Hepatocyte (in vitro differentiated cells): Measurements from ENCODE around the gene MRPL39. TPM values are rescaled to one million over a fixed set of nuclear protein-coding genes. Genes with fewer than 3 reads are reported as not detected.

Experiments used
- DNase-seq: peaks from one replicate; pipeline ENCODE4 v3.0.0-alpha.2; 2016; ENCODE audit warnings: low spot score
- H2AFZ ChIP-seq: fragments of 200-600 bp; sonication (generic); 2 replicates; pipeline ENCODE4 v1.6.0; 2016; ENCODE audit warnings: antibody characterized with exemption, mild to moderate bottlenecking
- H3K27ac ChIP-seq: fragments of 200-600 bp; sonication (generic); 2 replicates; pipeline ENCODE4 v1.5.1; 2016; ENCODE audit warnings: mild to moderate bottlenecking
- H3K27me3 ChIP-seq: fragments of 200-600 bp; sonication (generic); 2 replicates; pipeline ENCODE4 v1.6.1; 2016
- H3K36me3 ChIP-seq: fragments of 200-600 bp; sonication (generic); replicated peaks from 2 replicates; pipeline ENCODE4 v1.5.1; 2016; ENCODE audit warnings: low read depth; ENCODE audit not compliant: insufficient read depth
- H3K4me1 ChIP-seq: fragments of 200-600 bp; sonication (generic); 2 replicates; pipeline ENCODE4 v1.5.1; 2016; ENCODE audit warnings: mild to moderate bottlenecking, moderate library complexity; ENCODE audit not compliant: insufficient read depth
- H3K4me2 ChIP-seq: fragments of 200-600 bp; sonication (generic); 2 replicates; pipeline ENCODE4 v1.6.0; 2016
- H3K4me3 ChIP-seq: fragments of 200-600 bp; sonication (generic); 2 replicates; pipeline ENCODE4 v1.5.1; 2016; ENCODE audit warnings: mild to moderate bottlenecking
- H3K79me2 ChIP-seq: fragments of 200-600 bp; sonication (generic); 2 replicates; pipeline ENCODE4 v1.6.0; 2017; ENCODE audit warnings: mild to moderate bottlenecking
- H3K9me2 ChIP-seq: fragments of 200-600 bp; sonication (generic); replicated peaks from 2 replicates; pipeline ENCODE4 v1.6.0; 2017; ENCODE audit warnings: mild to moderate bottlenecking; ENCODE audit not compliant: insufficient read depth
- H3K9me3 ChIP-seq: fragments of 200-600 bp; sonication (generic); 2 replicates; pipeline ENCODE4 v1.5.1; 2016; ENCODE audit warnings: low read depth, mild to moderate bottlenecking
- H4K20me1 ChIP-seq: fragments of 200-600 bp; sonication (generic); 2 replicates; pipeline ENCODE4 v1.6.0; 2016; ENCODE audit warnings: mild to moderate bottlenecking; ENCODE audit not compliant: insufficient read depth, poor library complexity, severe bottlenecking
- EZH2 ChIP-seq: fragments of 200-600 bp; sonication (generic); IDR thresholded peaks from 2 replicates; pipeline ENCODE4 v1.6.1; 2016; ENCODE audit warnings: antibody characterized with exemption, mild to moderate bottlenecking, borderline replicate concordance
- EZH2phosphoT487 ChIP-seq: fragments of 200-600 bp; sonication (generic); IDR thresholded peaks from one replicate; pipeline ENCODE4 v1.6.1; 2018; ENCODE audit warnings: antibody characterized with exemption, mild to moderate bottlenecking, low read depth, moderate library complexity; ENCODE audit not compliant: unreplicated experiment, severe bottlenecking
- WGBS: methylation state at CpG from one replicate; pipeline ENCODE4 v1.1.6; 2016; ENCODE audit warnings: low lambda C conversion rate; ENCODE audit errors: missing lambda C conversion rate; 5-methylcytosine and 5-hydroxymethylcytosine counted together
- polyA plus RNA-seq: library from polyadenylated mRNA; unstranded; fragments of >200 nt; fragmentation: Nextera tagmentation; extraction: Ambion mirVana; gene quantifications from 2 replicates; pipeline ENCODE4 v1.2.1, GENCODE V29; 2016
- total RNA-seq: library from RNA; depleted of rRNA; stranded (reverse); fragments of >200 nt; gene quantifications from 2 replicates; pipeline ENCODE4 v1.2.3, GENCODE V29; 2014
- TF ChIP-seq, protein P1 (sequence below): fragments of 200-600 bp; sonication (generic); IDR thresholded peaks from 2 replicates; pipeline ENCODE4 v1.5.1; 2016; ENCODE audit warnings: antibody characterized with exemption, mild to moderate bottlenecking; ENCODE audit not compliant: poor library complexity

MRPL39 gene
- total and polyA plus RNA-seq, 2 experiments from 2014 or later: 27.4 to 43.0 TPM

DNA sequence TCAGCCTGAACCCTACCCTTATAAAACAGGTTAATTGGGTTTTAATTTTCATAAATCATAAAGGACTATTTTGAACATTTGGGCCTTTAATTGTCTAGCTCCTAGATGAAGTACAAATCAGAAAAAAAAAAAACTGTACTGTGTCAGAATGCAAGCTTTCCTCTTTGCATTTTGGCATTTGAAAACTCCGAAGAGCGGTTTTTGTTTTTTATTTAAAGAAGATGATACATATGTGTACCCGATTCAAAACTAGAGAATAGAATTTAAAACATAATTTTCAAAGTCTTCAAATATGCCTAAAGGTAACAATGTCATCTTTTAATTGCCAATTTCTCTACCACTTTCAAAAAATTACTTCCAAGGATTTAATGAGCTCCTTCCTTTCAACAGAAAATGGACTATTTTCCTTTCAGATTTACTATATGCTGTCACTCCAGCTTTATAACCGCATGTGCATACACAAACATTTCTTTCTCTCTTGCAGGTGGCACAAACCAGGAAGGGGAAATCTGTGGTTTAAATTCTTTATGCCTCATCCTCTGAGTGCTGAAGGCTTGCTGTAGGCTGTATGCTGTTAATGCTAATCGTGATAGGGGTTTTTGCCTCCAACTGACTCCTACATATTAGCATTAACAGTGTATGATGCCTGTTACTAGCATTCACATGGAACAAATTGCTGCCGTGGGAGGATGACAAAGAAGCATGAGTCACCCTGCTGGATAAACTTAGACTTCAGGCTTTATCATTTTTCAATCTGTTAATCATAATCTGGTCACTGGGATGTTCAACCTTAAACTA, 33.7 kb downstream of the MRPL39 start:
- H3K36me3 ChIP-seq: no peaks in the 10 kb centered on the region

DNA sequence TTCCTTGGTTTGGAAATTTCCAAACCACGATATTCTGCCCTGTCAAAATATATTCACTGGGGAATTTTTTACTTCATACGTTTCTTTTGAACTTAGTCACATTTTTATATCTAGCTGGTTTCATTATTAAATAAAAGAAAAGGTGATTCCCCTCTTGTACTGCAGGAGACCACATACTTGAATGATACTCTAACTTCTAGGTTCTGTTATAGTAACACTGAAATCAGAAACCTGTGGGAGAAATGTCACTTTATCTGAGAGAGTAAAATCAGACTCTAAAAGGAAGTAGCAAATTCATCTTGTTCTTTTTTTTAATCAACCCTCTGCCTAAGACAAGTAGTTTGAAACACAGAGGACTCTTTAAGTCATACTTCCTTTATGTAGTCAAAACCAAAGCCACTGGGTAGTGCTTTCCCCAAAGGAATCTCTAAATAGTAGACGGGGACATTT, 34.4 kb downstream of the MRPL39 start:
- H3K27ac ChIP-seq: no peak overlapping the region
- DNase-seq: no peak
- no peak overlapping the region for H3K4me3 ChIP-seq
- no peaks in the 10 kb centered on the region for H3K9me2 ChIP-seq
- no peak overlapping the region for H3K4me2 ChIP-seq
- no peaks in the 10 kb centered on the region for H3K27me3 ChIP-seq
- 89% methylated on average over 3 of the region's 3 CpGs for WGBS
- no peak for TF ChIP-seq EZH2phosphoT487
- no peak for TF ChIP-seq EZH2
- no peaks in the 10 kb centered on the region for H3K79me2 ChIP-seq
- H3K4me1 ChIP-seq: no peaks in the 10 kb centered on the region
- H3K36me3 ChIP-seq: no peaks in the 10 kb centered on the region
- no peaks in the 10 kb centered on the region for H4K20me1 ChIP-seq
- H2AFZ ChIP-seq: no peak overlapping the region
- no peaks in the 10 kb centered on the region for H3K9me3 ChIP-seq

More for the DNA sequence above, 33.7 kb downstream of the MRPL39 start:
- Histone ChIP-seq H3K79me2 (no peaks in the 10 kb centered on the region), H3K27me3 (no peaks in the 10 kb centered on the region), H3K9me2 (no peaks in the 10 kb centered on the region), H3K27ac (no peak overlapping the region), H2AFZ (no peak overlapping the region), H3K4me2 (no peak overlapping the region), H3K4me3 (no peak overlapping the region), H3K4me1 (no peaks in the 10 kb centered on the region), H4K20me1 (no peaks in the 10 kb centered on the region), H3K9me3 (no peaks in the 10 kb centered on the region)
- DNase-seq: peak; percentile 49
- TF ChIP-seq, protein P1, sequence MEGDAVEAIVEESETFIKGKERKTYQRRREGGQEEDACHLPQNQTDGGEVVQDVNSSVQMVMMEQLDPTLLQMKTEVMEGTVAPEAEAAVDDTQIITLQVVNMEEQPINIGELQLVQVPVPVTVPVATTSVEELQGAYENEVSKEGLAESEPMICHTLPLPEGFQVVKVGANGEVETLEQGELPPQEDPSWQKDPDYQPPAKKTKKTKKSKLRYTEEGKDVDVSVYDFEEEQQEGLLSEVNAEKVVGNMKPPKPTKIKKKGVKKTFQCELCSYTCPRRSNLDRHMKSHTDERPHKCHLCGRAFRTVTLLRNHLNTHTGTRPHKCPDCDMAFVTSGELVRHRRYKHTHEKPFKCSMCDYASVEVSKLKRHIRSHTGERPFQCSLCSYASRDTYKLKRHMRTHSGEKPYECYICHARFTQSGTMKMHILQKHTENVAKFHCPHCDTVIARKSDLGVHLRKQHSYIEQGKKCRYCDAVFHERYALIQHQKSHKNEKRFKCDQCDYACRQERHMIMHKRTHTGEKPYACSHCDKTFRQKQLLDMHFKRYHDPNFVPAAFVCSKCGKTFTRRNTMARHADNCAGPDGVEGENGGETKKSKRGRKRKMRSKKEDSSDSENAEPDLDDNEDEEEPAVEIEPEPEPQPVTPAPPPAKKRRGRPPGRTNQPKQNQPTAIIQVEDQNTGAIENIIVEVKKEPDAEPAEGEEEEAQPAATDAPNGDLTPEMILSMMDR: no peak
- no peak for TF ChIP-seq EZH2phosphoT487
- no peak for TF ChIP-seq EZH2
- 69% methylated on average over 6 of the region's 6 CpGs for WGBS

DNA sequence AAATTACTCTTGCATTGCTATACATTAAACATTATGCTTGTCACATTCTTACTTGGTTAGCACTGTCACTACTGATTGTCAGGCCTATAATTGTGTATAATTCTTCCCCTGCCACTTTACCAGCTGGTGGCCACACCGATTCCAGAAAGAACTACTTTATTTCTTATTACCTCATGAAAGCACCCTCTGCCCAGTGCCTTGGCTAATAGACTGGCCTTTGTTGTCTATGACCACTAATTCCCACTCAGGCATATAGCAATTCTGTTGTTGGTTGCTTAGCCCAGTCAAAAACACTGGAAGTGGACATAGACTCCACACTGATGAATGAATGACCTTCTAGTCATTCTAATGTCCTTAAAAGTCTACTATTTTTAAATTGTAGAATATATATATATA, 35.6 kb downstream of the MRPL39 start:
- no peak for DNase-seq
- H3K4me2 ChIP-seq: no peak overlapping the region
- TF ChIP-seq EZH2 (no peak), EZH2phosphoT487 (no peak)
- TF ChIP-seq, protein P1: no peak
- H4K20me1 ChIP-seq: no peaks in the 10 kb centered on the region
- no peaks in the 10 kb centered on the region for H3K79me2 ChIP-seq
- H3K4me1 ChIP-seq: no peaks in the 10 kb centered on the region
- H3K27me3 ChIP-seq: no peaks in the 10 kb centered on the region
- WGBS: 100% methylated on average over 1 of the region's 1 CpG
- no peak overlapping the region for H3K4me3 ChIP-seq
- no peaks in the 10 kb centered on the region for H3K9me2 ChIP-seq
- no peak overlapping the region for H2AFZ ChIP-seq
- H3K27ac ChIP-seq: no peak overlapping the region
- no peaks in the 10 kb centered on the region for H3K36me3 ChIP-seq
- no peaks in the 10 kb centered on the region for H3K9me3 ChIP-seq

DNA sequence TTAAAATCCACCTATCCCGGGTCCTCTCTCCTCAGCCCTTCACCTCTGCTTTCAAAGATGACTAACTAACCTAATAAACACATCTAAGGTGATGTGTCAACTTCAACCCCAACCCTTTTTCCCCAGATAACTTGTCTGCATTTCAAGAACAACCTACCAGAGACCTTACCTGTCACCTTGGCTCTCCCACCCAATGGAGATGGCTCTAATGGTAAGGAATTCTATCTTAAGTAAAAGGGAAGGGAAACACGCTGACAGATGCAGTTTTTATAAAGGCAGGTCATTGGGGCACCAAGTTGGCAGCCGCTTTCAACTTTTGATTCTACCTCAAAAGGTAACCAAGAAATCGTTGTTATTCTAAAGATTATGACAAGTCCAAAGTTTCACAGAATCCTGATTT, 37.6 kb downstream of the MRPL39 start:
- Histone ChIP-seq H3K4me3 (no peak overlapping the region), H3K79me2 (no peaks in the 10 kb centered on the region), H3K4me2 (no peak overlapping the region), H3K9me2 (no peaks in the 10 kb centered on the region), H3K4me1 (no peaks in the 10 kb centered on the region), H3K36me3 (no peaks in the 10 kb centered on the region), H3K27me3 (no peaks in the 10 kb centered on the region), H3K27ac (no peak overlapping the region), H3K9me3 (no peaks in the 10 kb centered on the region), H4K20me1 (no peaks in the 10 kb centered on the region), H2AFZ (no peak overlapping the region)
- no peak for DNase-seq
- TF ChIP-seq, protein P1: no peak
- TF ChIP-seq EZH2phosphoT487 (no peak), EZH2 (no peak)
- 90% methylated on average over 4 of the region's 4 CpGs for WGBS
